Activated CD8-positive, alpha-beta T cell treated with anti-CD3 and anti-CD28 coated beads for 36 hours (primary cell): ENCODE data around the gene RIPPLY3. TPM values are rescaled to one million over a fixed set of nuclear protein-coding genes. Genes with fewer than 3 reads are reported as not detected.

ENCODE experiments used
- ATAC-seq: fragments of 200-7000 bp; cut with Tn5 transposase; one replicate; pipeline ENCODE4 v1.10.0; 2021; ENCODE audit warnings: mild to moderate bottlenecking, moderate library complexity
- CTCF ChIA-PET: fragments of 350-600 bp; sonication (Branson Sonifier 250); formaldehyde crosslinking; loops from one replicate; lab custom pipeline; 2021; ENCODE audit warnings: antibody characterized with exemption; lab: Charles Lee
- POLR2A ChIA-PET: fragments of 350-600 bp; sonication (Branson Sonifier 250); formaldehyde crosslinking; loops from one replicate; lab custom pipeline; 2021; ENCODE audit warnings: antibody characterized with exemption; lab: Charles Lee
- DNase-seq: peaks from one replicate; pipeline ENCODE4 v3.0.0-alpha.2; 2020
- H3K27ac Mint-ChIP-seq: one replicate; pipeline ENCODE4 v1.8.0; 2021; ENCODE audit warnings: mild to moderate bottlenecking, mixed read lengths
- H3K27me3 Mint-ChIP-seq: one replicate; pipeline ENCODE4 v1.8.0; 2021; ENCODE audit warnings: mixed read lengths
- H3K36me3 Mint-ChIP-seq: one replicate; pipeline ENCODE4 v1.8.0; 2021; ENCODE audit warnings: low read depth, mixed read lengths
- H3K4me1 Mint-ChIP-seq: one replicate; pipeline ENCODE4 v1.8.0; 2021; ENCODE audit warnings: low read depth, mixed read lengths
- H3K4me3 Mint-ChIP-seq: one replicate; pipeline ENCODE4 v1.8.0; 2021; ENCODE audit warnings: mild to moderate bottlenecking, moderate library complexity, mixed read lengths
- H3K9me3 Mint-ChIP-seq: one replicate; pipeline ENCODE4 v1.8.0; 2021; ENCODE audit warnings: mixed read lengths
- CTCF ChIP-seq: fragments of 200-600 bp; IDR thresholded peaks from one replicate; pipeline ENCODE4 v1.8.0; 2022; ENCODE audit warnings: antibody characterized with exemption, mild to moderate bottlenecking
- intact Hi-C: fragments of 100-400 bp; cut with micrococcal nuclease; formaldehyde crosslinking; loops from one replicate; pipeline ENCODE4 v1.10.0; 2022
- total RNA-seq, 2 experiments: library from RNA; stranded (reverse); gene quantifications; one replicate each; pipeline ENCODE4 v1.2.3, GENCODE V29; 2021

Gene RIPPLY3
- total RNA-seq, 2 experiments from 2014 or later = not detected

GRCh38 chr21:37005548-37006485 lies 685 bp upstream of the RIPPLY3 start:
- Mint-ChIP-seq H3K27ac (no peak overlapping the region), H3K4me3 (peak overlapping the region; percentile 36), H3K27me3 (peaks cover 28% of the 10 kb centered on the region), H3K4me1 (peaks cover 15% of the 10 kb centered on the region), H3K9me3 (no peaks in the 10 kb centered on the region), H3K36me3 (no peaks in the 10 kb centered on the region)
- intact Hi-C loops = no loop called here
- DNase-seq (no peak), ATAC-seq (no peak)
- TF ChIP-seq CTCF = no peak
- CTCF ChIA-PET = interaction anchor here (1.8 kb wide), 1 partner anchor 15 kb away, joined by 5 read pairs; no protein-coding TSS in a partner anchor
- POLR2A ChIA-PET = interaction anchor here (0.5 to 0.9 kb wide), 2 partner anchors 9 to 90 kb away, joined by 3 read pairs; no protein-coding TSS in a partner anchor

- CTCF ChIA-PET = interaction anchor here (2.0 kb wide), 1 partner anchor 32 kb away, joined by 9 read pairs; no protein-coding TSS in a partner anchor
- ATAC-seq (no peak), DNase-seq (no peak)
- H3K9me3 Mint-ChIP-seq = no peaks in the 10 kb centered on the region
- peaks cover 34% of the 10 kb centered on the region for H3K27me3 Mint-ChIP-seq
- H3K4me3 Mint-ChIP-seq = no peak overlapping the region
- H3K4me1 Mint-ChIP-seq = peaks cover 9% of the 10 kb centered on the region
- H3K36me3 Mint-ChIP-seq = no peaks in the 10 kb centered on the region
- no peak for TF ChIP-seq CTCF
- no peak overlapping the region for H3K27ac Mint-ChIP-seq
- POLR2A ChIA-PET = no interaction called here
- intact Hi-C loops = loop anchor here (2.0 kb wide), 1 partner anchor 70 kb away; no protein-coding TSS in a partner anchor
Measured at GRCh38 chr21:37008724-37009123, 2.2 kb downstream of the RIPPLY3 start.

- peak overlapping the region; percentile 56 for H3K4me3 Mint-ChIP-seq
- POLR2A ChIA-PET = no interaction called here
- H3K9me3 Mint-ChIP-seq = no peaks in the 10 kb centered on the region
- intact Hi-C loops = loop anchor here (2.0 kb wide), 1 partner anchor 71 kb away; no protein-coding TSS in a partner anchor
- H3K27ac Mint-ChIP-seq = no peak overlapping the region
- ATAC-seq (peak; percentile 92), DNase-seq (peak; percentile 81)
- CTCF ChIA-PET = interaction anchor here (1.0 to 3.3 kb wide), 31 partner anchors 9 to 399 kb away, joined by 3 to 14 read pairs (median 4); no protein-coding TSS in a partner anchor
- TF ChIP-seq CTCF = peak; percentile 88
- no peaks in the 10 kb centered on the region for H3K36me3 Mint-ChIP-seq
- H3K4me1 Mint-ChIP-seq = peaks cover 9% of the 10 kb centered on the region
- H3K27me3 Mint-ChIP-seq = peaks cover 38% of the 10 kb centered on the region
Measured at GRCh38 chr21:37009740-37010341, 3.3 kb downstream of the RIPPLY3 start.

GRCh38 chr21:37017951-37018679 lies 11.6 kb downstream of the RIPPLY3 start:
- CTCF ChIA-PET = interaction anchor here (0.6 to 1.5 kb wide), 3 partner anchors 8 to 78 kb away, joined by 3 to 4 read pairs (median 4); no protein-coding TSS in a partner anchor
- H3K4me1 Mint-ChIP-seq = no peaks in the 10 kb centered on the region
- no peak for ATAC-seq

More at GRCh38 chr21:37017951-37018679, 11.6 kb downstream of the RIPPLY3 start:
- peaks cover 5% of the 10 kb centered on the region for H3K27me3 Mint-ChIP-seq
- no peaks in the 10 kb centered on the region for H3K9me3 Mint-ChIP-seq
- intact Hi-C loops = no loop called here
- no peak overlapping the region for H3K4me3 Mint-ChIP-seq
- no peaks in the 10 kb centered on the region for H3K36me3 Mint-ChIP-seq
- no peak for DNase-seq
- POLR2A ChIA-PET = no interaction called here
- no peak for TF ChIP-seq CTCF
- no peak overlapping the region for H3K27ac Mint-ChIP-seq
